SH-SY5Y (cell line): ENCODE results near the gene MPDZ.

ENCODE experiments used
- GATA2 ChIP-seq: IDR thresholded peaks from 2 replicates; pipeline ENCODE4 v1.6.1; 2011; ENCODE audit warnings: mild to moderate bottlenecking, low read depth, low read length
- GATA3 ChIP-seq: IDR thresholded peaks from 2 replicates; pipeline ENCODE4 v1.6.1; 2011; ENCODE audit warnings: low read depth, mild to moderate bottlenecking, low read length, moderate library complexity

MPDZ gene

GRCh38 chr9:13111778-13112177 lies 167.7 kb downstream of the MPDZ start:
- TF ChIP-seq GATA2 (no peak), GATA3 (no peak)

GRCh38 chr9:13110766-13111417 lies 168.6 kb downstream of the MPDZ start:
- TF ChIP-seq GATA2 = no peak
- TF ChIP-seq GATA3 = no peak

GRCh38 chr9:13109781-13110180 lies 169.7 kb downstream of the MPDZ start:
- no peak for TF ChIP-seq GATA3
- no peak for TF ChIP-seq GATA2

GRCh38 chr9:13107008-13107407 lies 172.5 kb downstream of the MPDZ start:
- TF ChIP-seq GATA2 = no peak
- no peak for TF ChIP-seq GATA3

GRCh38 chr9:13100914-13101572 lies 178.4 kb downstream of the MPDZ start:
- TF ChIP-seq GATA2 = no peak
- peak; percentile 23; the same call in 1 of the 2 replicates for TF ChIP-seq GATA3

- TF ChIP-seq GATA2 (no peak), GATA3 (no peak)
These were observed 184.4 kb downstream of the MPDZ start for GRCh38 chr9:13095056-13095455.

- TF ChIP-seq GATA3 (no peak), GATA2 (no peak)
These were observed 188.9 kb downstream of the MPDZ start for GRCh38 chr9:13090628-13091027.

- TF ChIP-seq GATA3 = no peak
- TF ChIP-seq GATA2 = no peak
These were observed 189.8 kb downstream of the MPDZ start for GRCh38 chr9:13089666-13090065.

- TF ChIP-seq GATA3 = no peak
- TF ChIP-seq GATA2 = no peak
These were observed 190.6 kb downstream of the MPDZ start for GRCh38 chr9:13088720-13089427.

- TF ChIP-seq GATA2 = no peak
- no peak for TF ChIP-seq GATA3
These were observed 195.4 kb downstream of the MPDZ start for GRCh38 chr9:13083963-13084528.

- TF ChIP-seq GATA2 (no peak), GATA3 (no peak)
These were observed 196.1 kb downstream of the MPDZ start for GRCh38 chr9:13083366-13083765.

GRCh38 chr9:13082796-13083195 lies 196.7 kb downstream of the MPDZ start:
- TF ChIP-seq GATA2 = peak; percentile 10; the same call in 1 of the 2 replicates
- no peak for TF ChIP-seq GATA3

- no peak for TF ChIP-seq GATA3
- no peak for TF ChIP-seq GATA2
These were observed 201.3 kb downstream of the MPDZ start for GRCh38 chr9:13078164-13078563.

- TF ChIP-seq GATA2 (no peak), GATA3 (no peak)
These were observed 202.9 kb downstream of the MPDZ start for GRCh38 chr9:13076616-13077015.
